KMS-11 (cell line): ENCODE results near the gene H2AZ1.

Source experiments
- H2AFZ ChIP-seq: fragments of 200-600 bp; sonication (generic); 2 replicates; pipeline ENCODE4 v1.6.1; 2016; ENCODE audit warnings: antibody characterized with exemption, mixed run types, low read depth
- H3K27ac ChIP-seq: fragments of 200-600 bp; sonication (generic); 2 replicates; pipeline ENCODE4 v1.6.1; 2016; ENCODE audit warnings: mild to moderate bottlenecking, mixed run types
- H3K27me3 ChIP-seq: fragments of 200-600 bp; sonication (generic); 2 replicates; pipeline ENCODE4 v1.6.1; 2017; ENCODE audit warnings: mild to moderate bottlenecking, low read depth, mixed run types, moderate library complexity; ENCODE audit not compliant: insufficient read depth
- H3K36me3 ChIP-seq: fragments of 200-600 bp; sonication (generic); 2 replicates; pipeline ENCODE4 v1.6.1; 2017; ENCODE audit warnings: mild to moderate bottlenecking, mixed run types; ENCODE audit not compliant: insufficient read depth
- H3K4me1 ChIP-seq: fragments of 200-600 bp; sonication (generic); 2 replicates; pipeline ENCODE4 v1.6.1; 2016; ENCODE audit warnings: mild to moderate bottlenecking, low read depth, mixed run types; ENCODE audit not compliant: poor library complexity, severe bottlenecking
- H3K4me2 ChIP-seq: fragments of 200-600 bp; sonication (generic); 2 replicates; pipeline ENCODE4 v1.7.0; 2016; ENCODE audit warnings: mild to moderate bottlenecking, mixed run types
- H3K4me3 ChIP-seq: fragments of 200-600 bp; sonication (generic); IDR thresholded peaks from 2 replicates; pipeline ENCODE4 v1.6.1; 2017; ENCODE audit warnings: low read depth, low read length, mixed read lengths; ENCODE audit not compliant: insufficient read depth
- H3K79me2 ChIP-seq: fragments of 200-600 bp; sonication (generic); 2 replicates; pipeline ENCODE4 v1.6.1; 2016; ENCODE audit warnings: low read depth, mixed run types; ENCODE audit not compliant: insufficient read depth
- H3K9ac ChIP-seq: fragments of 200-600 bp; sonication (generic); 2 replicates; pipeline ENCODE4 v1.6.1; 2016; ENCODE audit warnings: mild to moderate bottlenecking, mixed run types
- H4K20me1 ChIP-seq: fragments of 200-600 bp; sonication (generic); 2 replicates; pipeline ENCODE4 v1.6.1; 2016; ENCODE audit warnings: mild to moderate bottlenecking, mixed run types; ENCODE audit not compliant: insufficient read depth
- CTCF ChIP-seq: fragments of 200-600 bp; sonication (generic); conservative IDR thresholded peaks from 2 replicates; pipeline ENCODE4 v1.6.1; 2017; ENCODE audit warnings: low read depth, mild to moderate bottlenecking, antibody characterized with exemption, low read length, moderate library complexity, mixed read lengths

H2AZ1 gene

DNA sequence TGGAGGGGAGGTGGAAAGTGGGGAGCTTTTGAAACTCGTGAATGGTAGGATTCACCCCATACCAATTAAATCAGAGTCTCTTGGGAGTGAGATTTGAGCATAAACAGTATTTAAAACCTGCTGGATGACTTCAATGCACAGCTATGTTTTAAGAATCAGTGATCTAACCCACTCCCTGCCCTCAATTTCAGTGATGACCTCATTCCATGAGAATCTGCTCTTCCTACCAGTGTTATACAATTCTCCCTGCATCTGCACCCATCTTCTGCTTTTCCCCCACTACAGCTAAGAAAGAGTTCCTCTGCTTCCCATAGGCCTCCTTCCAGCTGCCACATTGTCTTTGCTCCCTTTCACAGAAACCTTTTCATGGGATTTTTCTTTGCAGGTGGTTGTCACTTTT lies 18.3 kb upstream of the H2AZ1 start:
- no peak overlapping the region for H2AFZ ChIP-seq
- H3K27ac ChIP-seq, result no peak overlapping the region
- H3K4me2 ChIP-seq, result no peak overlapping the region
- H4K20me1 ChIP-seq, result no peaks in the 10 kb centered on the region
- no peaks in the 10 kb centered on the region for H3K36me3 ChIP-seq
- H3K4me3 ChIP-seq, result no peak overlapping the region
- no peaks in the 10 kb centered on the region for H3K4me1 ChIP-seq
- H3K79me2 ChIP-seq, result no peaks in the 10 kb centered on the region
- no peak for TF ChIP-seq CTCF
- H3K9ac ChIP-seq, result no peak overlapping the region
- H3K27me3 ChIP-seq, result no peaks in the 10 kb centered on the region

DNA sequence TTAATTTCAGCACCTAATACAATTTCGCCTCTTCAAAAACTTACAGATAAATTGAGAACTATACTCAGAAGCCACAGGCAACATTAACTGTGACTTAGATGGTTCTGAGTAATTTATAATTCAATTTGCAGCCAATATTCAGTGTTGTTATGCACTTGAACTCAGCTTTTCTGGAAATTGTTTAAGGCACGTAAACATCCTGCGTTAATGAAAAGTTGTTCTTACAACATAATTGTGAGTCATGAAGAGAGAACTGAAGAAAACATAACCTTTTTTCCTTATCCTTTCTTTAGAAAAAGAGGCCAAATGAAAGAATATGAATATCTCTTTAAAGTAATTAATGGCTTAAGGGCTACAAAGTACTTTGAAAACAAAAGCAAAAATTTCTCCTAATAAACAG lies 16.6 kb upstream of the H2AZ1 start:
- H3K4me3 ChIP-seq, result no peak overlapping the region
- no peaks in the 10 kb centered on the region for H3K4me1 ChIP-seq
- H3K27ac ChIP-seq, result no peak overlapping the region
- no peaks in the 10 kb centered on the region for H3K79me2 ChIP-seq
- no peaks in the 10 kb centered on the region for H3K36me3 ChIP-seq
- no peak overlapping the region for H2AFZ ChIP-seq
- H4K20me1 ChIP-seq, result no peaks in the 10 kb centered on the region
- no peaks in the 10 kb centered on the region for H3K27me3 ChIP-seq
- no peak for TF ChIP-seq CTCF
- H3K4me2 ChIP-seq, result no peak overlapping the region
- H3K9ac ChIP-seq, result no peak overlapping the region

DNA sequence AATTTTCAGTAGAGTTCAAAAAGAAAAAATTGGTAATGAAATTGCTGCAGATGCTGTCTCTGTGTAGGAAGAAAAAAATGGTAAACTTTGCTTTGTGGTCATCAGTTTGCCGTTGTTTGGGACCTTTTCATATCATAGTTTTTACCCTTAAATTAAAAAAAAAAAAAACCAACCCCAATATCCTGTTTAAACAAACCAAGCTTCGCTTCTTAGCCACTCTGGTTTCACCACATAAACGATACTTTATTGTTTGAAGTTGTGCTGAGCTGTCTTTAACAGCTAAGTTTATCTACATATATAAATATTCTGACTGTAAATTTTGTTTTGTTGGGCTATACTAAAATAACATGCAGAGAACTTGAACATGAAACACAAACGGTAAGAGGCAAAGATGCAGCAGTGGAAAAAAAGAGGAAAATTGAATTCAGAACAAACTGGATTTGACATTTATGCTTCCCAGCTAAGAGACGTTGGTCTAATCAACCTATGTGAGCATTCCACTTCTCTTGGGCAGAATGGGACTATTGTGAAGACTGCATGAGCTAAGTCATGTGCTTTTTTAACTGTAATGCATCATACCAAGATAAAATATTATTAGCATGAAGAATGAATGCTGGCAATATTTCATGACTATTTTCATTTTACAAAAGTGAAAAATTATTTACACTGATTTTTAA lies 15.7 kb upstream of the H2AZ1 start:
- H4K20me1 ChIP-seq, result no peaks in the 10 kb centered on the region
- H3K27ac ChIP-seq, result no peak overlapping the region
- no peak overlapping the region for H3K4me2 ChIP-seq
- no peak overlapping the region for H3K4me3 ChIP-seq
- H3K36me3 ChIP-seq, result no peaks in the 10 kb centered on the region
- TF ChIP-seq CTCF, result no peak
- H3K9ac ChIP-seq, result no peak overlapping the region
- H3K27me3 ChIP-seq, result no peaks in the 10 kb centered on the region
- no peak overlapping the region for H2AFZ ChIP-seq
- no peaks in the 10 kb centered on the region for H3K4me1 ChIP-seq
- H3K79me2 ChIP-seq, result no peaks in the 10 kb centered on the region

DNA sequence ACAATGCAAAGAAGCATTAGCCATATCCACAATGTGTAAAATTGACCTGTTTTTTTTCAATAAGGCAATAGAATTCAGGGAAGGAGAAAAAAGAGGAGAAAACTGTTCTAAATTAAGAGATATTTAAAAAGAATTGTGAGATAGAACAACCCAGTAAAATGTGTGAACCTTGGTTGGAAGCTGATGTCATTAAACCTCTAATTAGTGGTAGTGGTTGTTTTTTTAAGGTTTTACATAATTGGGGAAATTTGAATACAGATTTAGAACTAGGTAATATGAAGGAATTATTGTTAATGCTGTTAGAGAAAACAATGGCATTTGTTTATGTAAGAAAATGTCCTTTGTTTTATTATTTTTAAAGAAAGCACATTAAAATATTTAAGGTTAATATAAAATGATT lies 15.1 kb upstream of the H2AZ1 start:
- H3K79me2 ChIP-seq, result no peaks in the 10 kb centered on the region
- no peaks in the 10 kb centered on the region for H3K27me3 ChIP-seq
- TF ChIP-seq CTCF, result no peak
- H3K4me1 ChIP-seq, result no peaks in the 10 kb centered on the region
- no peak overlapping the region for H3K9ac ChIP-seq
- no peaks in the 10 kb centered on the region for H4K20me1 ChIP-seq
- no peaks in the 10 kb centered on the region for H3K36me3 ChIP-seq
- no peak overlapping the region for H3K27ac ChIP-seq
- H3K4me3 ChIP-seq, result no peak overlapping the region
- no peak overlapping the region for H2AFZ ChIP-seq
- no peak overlapping the region for H3K4me2 ChIP-seq
